Adrenal gland (tissue), 5 donors: ENCODE results near the gene UCHL3.

Source experiments
- CTCF ChIP-seq, 6 experiments: fragments of 450-650 bp in 4 of 6; fragments of 200-600 bp in 2 of 6; sonication (generic) in 1 of 6; IDR thresholded peaks; 1 replicate in 5 of 6; 2 replicates in 1 of 6; pipeline versions ENCODE4 v1.5.1 to v1.8.0; 2016 to 2021; ENCODE audit warnings: antibody characterized with exemption in 6 of 6, mild to moderate bottlenecking in 2 of 6, moderate library complexity in 1 of 6
- POLR2A ChIP-seq, 2 donors: fragments of 450-650 bp; IDR thresholded peaks; one replicate each; pipeline ENCODE4 v1.6.1; 2017; ENCODE audit warnings: antibody characterized with exemption in 2 of 2, mild to moderate bottlenecking in 2 of 2, moderate library complexity in 1 of 2
- donor health status: DM: no; HTN: no; CAD: no.

GRCh38 chr13:75603038-75603437, 53.4 kb downstream of the UCHL3 start:
- no peak for TF ChIP-seq CTCF (IDR thresholded peaks at IDR 0.05)
- TF ChIP-seq POLR2A (IDR thresholded peaks at IDR 0.05): no peak
